Hematopoietic multipotent progenitor cell treated with erythropoietin and hydrocortisone succinate and interleukin-3 and kit ligand, for 4 days (in vitro differentiated cells): ENCODE measurements around the gene C1QTNF9.
"Not testable (repeated sequence)": the region's sequence is repeated elsewhere in the genome, so short reads cannot be mapped to it uniquely, and the experiment has no call there.

Experiments used
- DNase-seq: peaks from one replicate; pipeline ENCODE4 v3.0.0-alpha.2; 2015

The C1QTNF9 gene

DNA sequence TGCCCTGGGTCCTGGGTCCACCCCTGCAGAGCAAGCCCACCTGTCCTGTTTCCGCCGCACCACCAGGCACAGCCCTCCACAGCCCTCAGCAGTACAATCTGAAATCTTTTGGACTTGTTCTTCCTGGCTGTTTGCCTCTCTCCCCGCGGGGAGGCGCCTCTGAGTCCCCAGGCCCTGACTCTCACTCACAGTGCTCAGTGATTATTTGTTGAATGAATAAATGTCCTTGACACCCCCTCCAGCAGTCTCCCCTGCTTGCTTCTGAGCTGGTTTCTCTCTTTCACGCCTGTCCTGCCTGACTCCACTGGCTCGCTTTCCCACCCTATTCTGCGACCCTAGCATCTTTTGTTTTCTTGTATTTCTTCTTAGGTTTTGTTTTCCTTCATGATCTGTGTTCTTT is 56.9 kb downstream of the C1QTNF9 start:
- not testable (repeated sequence) for DNase-seq

- not testable (repeated sequence) for DNase-seq
Observed at GRCh38 chr13:24371273-24371672, 61.9 kb downstream of the C1QTNF9 start.
